HG02610 (cell line): ENCODE results near the gene FAP.

Source experiments
- ATAC-seq: cut with Tn5 transposase; IDR thresholded peaks from one replicate; pipeline ENCODE4 v1.9.1; 2021; ENCODE audit warnings: mild to moderate bottlenecking, moderate library complexity; ENCODE audit not compliant: unreplicated experiment

The FAP gene

GRCh38 chr2:162243294-162243693 is at the start of gene FAP:
Gene FAP (minus strand): TSS chr2:162243445. CDS start chr2:162243327, 118 bp downstream.
- ATAC-seq, result no peak

- no peak for ATAC-seq
These were observed 48.5 kb upstream of the FAP start for GRCh38 chr2:162291748-162292147.

GRCh38 chr2:162282765-162283425 is 39.6 kb upstream of the FAP start:
- no peak for ATAC-seq

- no peak for ATAC-seq
These were observed 37.4 kb upstream of the FAP start for GRCh38 chr2:162280654-162281053.

GRCh38 chr2:162277381-162277780 is 34.1 kb upstream of the FAP start:
- ATAC-seq, result no peak

GRCh38 chr2:162267996-162268395 is 24.8 kb upstream of the FAP start:
- no peak for ATAC-seq

GRCh38 chr2:162267496-162267895 is 24.3 kb upstream of the FAP start:
- no peak for ATAC-seq

- ATAC-seq, result no peak
These were observed 23.2 kb upstream of the FAP start for GRCh38 chr2:162266460-162266760.

- ATAC-seq, result no peak
These were observed 22.6 kb upstream of the FAP start for GRCh38 chr2:162265666-162266459.

- ATAC-seq, result peak; percentile 57
These were observed 18.0 kb upstream of the FAP start for GRCh38 chr2:162261032-162261945.

- no peak for ATAC-seq
These were observed 15.4 kb upstream of the FAP start for GRCh38 chr2:162258686-162259085.

GRCh38 chr2:162258169-162258568 is 14.9 kb upstream of the FAP start:
- no peak for ATAC-seq

GRCh38 chr2:162257425-162257824 is 14.2 kb upstream of the FAP start:
- ATAC-seq, result no peak

- no peak for ATAC-seq
These were observed 13.3 kb upstream of the FAP start for GRCh38 chr2:162256591-162256991.

GRCh38 chr2:162254236-162254871 is 11.1 kb upstream of the FAP start:
- no peak for ATAC-seq

GRCh38 chr2:162253435-162253834 is 10.2 kb upstream of the FAP start:
- ATAC-seq, result no peak

- no peak for ATAC-seq
These were observed 8.9 kb upstream of the FAP start for GRCh38 chr2:162252153-162252552.

- no peak for ATAC-seq
These were observed 2.5 kb upstream of the FAP start for GRCh38 chr2:162245781-162246180.

GRCh38 chr2:162245061-162245460 is 1.8 kb upstream of the FAP start:
- no peak for ATAC-seq

GRCh38 chr2:162244541-162245031 is 1.3 kb upstream of the FAP start:
- no peak for ATAC-seq

- ATAC-seq, result no peak
These were observed 470 bp upstream of the FAP start for GRCh38 chr2:162243715-162244114.
